ENCODE results near the gene CPN1. TPM values are rescaled to one million over a fixed set of nuclear protein-coding genes. Genes with fewer than 3 reads are reported as not detected.

CPN1 gene
- total and polyA plus RNA-seq, 2 donors (not counting 3 experiments of a cell fraction or from before 2014, with no cell fraction given) = not detected

DNA sequence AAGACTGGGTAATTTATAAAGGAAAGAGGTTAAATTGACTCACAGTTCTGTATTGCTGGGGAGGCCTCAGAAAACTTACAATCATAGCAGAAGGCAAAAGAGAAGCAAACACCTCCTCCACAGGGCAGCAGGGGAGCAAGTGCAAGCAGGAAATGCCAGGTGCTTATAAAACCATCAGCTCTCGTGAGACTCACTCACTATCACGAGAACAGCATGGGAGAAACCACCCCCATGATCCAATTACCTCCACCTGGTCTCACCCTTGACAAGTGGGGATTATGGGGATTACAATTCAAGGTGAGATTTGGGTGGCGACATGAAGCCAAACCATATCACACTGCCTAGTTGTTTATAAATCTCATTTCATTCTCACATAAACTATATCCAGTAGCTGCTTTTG, 28.0 kb upstream of the CPN1 start:
- no peaks in the 10 kb centered on the region for H4K20me1 ChIP-seq (replicated peaks; ENCODE audit: control insufficient read depth, extremely low read depth, insufficient read depth, low read length)
- no TSS peak for BruUV-seq (replicated peaks)
- DNase-seq (ENCODE audit: low read depth, low spot score) (no peak), FAIRE-seq (no peak)
- no peak overlapping the region for H3K27ac ChIP-seq (ENCODE audit: insufficient read depth, low read depth, low read length)
- H3K9me3 ChIP-seq (replicated peaks; ENCODE audit: control insufficient read depth, insufficient read depth, low read length) = no peaks in the 10 kb centered on the region
- H3K27me3 ChIP-seq (ENCODE audit: control insufficient read depth in 2 of 2, insufficient read depth in 2 of 2, low read length in 2 of 2) = peaks cover 4 to 5% of the 10 kb centered on the region in 2 experiments
- CTCF ChIA-PET = no interaction called here
- no peak overlapping the region for H3K4me3 ChIP-seq (replicated peaks in 1 of 3; ENCODE audit: insufficient read depth in 1 of 3, low read depth in 1 of 3, low read length in 3 of 3)
- H3K36me3 ChIP-seq (ENCODE audit: control insufficient read depth in 2 of 2, extremely low read depth in 1 of 2, insufficient read depth in 2 of 2, low read length in 2 of 2) = no peaks in the 10 kb centered on the region
- no peaks in the 10 kb centered on the region for H3K79me2 ChIP-seq (ENCODE audit: control insufficient read depth, insufficient read depth, low read length)
- H3K4me1 ChIP-seq (ENCODE audit: control insufficient read depth, extremely low read depth, insufficient read depth, low read length) = no peaks in the 10 kb centered on the region
- no peak overlapping the region for H2AFZ ChIP-seq (ENCODE audit: low read depth, low read length)
- dilution Hi-C loops (cut with MboI; ENCODE audit: extremely low pct_ligation_motif_present, low sequenced_read_pairs) = no loop called here
- no peak for TF ChIP-seq MAX (IDR thresholded peaks at IDR 0.05; ENCODE audit: insufficient read depth, insufficient read length)
- TF ChIP-seq FOS (IDR thresholded peaks at IDR 0.05; ENCODE audit: borderline replicate concordance, insufficient read depth, low read length) = no peak
- TF ChIP-seq, protein P1, sequence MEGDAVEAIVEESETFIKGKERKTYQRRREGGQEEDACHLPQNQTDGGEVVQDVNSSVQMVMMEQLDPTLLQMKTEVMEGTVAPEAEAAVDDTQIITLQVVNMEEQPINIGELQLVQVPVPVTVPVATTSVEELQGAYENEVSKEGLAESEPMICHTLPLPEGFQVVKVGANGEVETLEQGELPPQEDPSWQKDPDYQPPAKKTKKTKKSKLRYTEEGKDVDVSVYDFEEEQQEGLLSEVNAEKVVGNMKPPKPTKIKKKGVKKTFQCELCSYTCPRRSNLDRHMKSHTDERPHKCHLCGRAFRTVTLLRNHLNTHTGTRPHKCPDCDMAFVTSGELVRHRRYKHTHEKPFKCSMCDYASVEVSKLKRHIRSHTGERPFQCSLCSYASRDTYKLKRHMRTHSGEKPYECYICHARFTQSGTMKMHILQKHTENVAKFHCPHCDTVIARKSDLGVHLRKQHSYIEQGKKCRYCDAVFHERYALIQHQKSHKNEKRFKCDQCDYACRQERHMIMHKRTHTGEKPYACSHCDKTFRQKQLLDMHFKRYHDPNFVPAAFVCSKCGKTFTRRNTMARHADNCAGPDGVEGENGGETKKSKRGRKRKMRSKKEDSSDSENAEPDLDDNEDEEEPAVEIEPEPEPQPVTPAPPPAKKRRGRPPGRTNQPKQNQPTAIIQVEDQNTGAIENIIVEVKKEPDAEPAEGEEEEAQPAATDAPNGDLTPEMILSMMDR (IDR thresholded peaks at IDR 0.05; ENCODE audit: extremely low read depth in 1 of 2, insufficient read depth in 1 of 2, low read depth in 1 of 2, low read length in 2 of 2) = no peak
- TF ChIP-seq MYC (IDR thresholded peaks at IDR 0.05; ENCODE audit: low read depth, low read length) = no peak
- TF ChIP-seq EZH2 (IDR thresholded peaks at IDR 0.05; ENCODE audit: borderline replicate concordance, low read depth, low read length, severe bottlenecking) = no peak
- TF ChIP-seq JUN (IDR thresholded peaks at IDR 0.05; ENCODE audit: borderline replicate concordance, insufficient read depth, insufficient read length, low read depth) = no peak
- no peak for TF ChIP-seq GATA2 (IDR thresholded peaks at IDR 0.05; ENCODE audit: insufficient read depth, insufficient read length, low read depth, low read length)
- TF ChIP-seq POLR2A (IDR thresholded peaks at IDR 0.05; ENCODE audit: low read depth, low read length) = no peak
- no peak for TF ChIP-seq POLR2AphosphoS5 (IDR thresholded peaks at IDR 0.05; ENCODE audit: insufficient read depth, low read depth, low read length)
- no peak overlapping the region for H3K9ac ChIP-seq (replicated peaks; ENCODE audit: extremely low read depth, insufficient read depth, low read length)
- no peaks in the 10 kb centered on the region for H3K9me1 ChIP-seq (replicated peaks; ENCODE audit: control insufficient read depth, extremely low read depth, insufficient read depth, low read length)
- POLR2A ChIA-PET = no interaction called here
- H3K4me2 ChIP-seq (ENCODE audit: insufficient read depth, low read length) = no peak overlapping the region
- intact Hi-C loops (cut with micrococcal nuclease) = no loop called here
